GM10266 (cell line): ENCODE data around the gene REXO4.
"Not testable (repeated sequence)": the region's sequence is repeated elsewhere in the genome, so short reads cannot be mapped to it uniquely, and the experiment has no call there.

Experiments used
- DNase-seq: peaks from one replicate; pipeline ENCODE4 v3.0.0; 2012; ENCODE audit errors: extremely low spot score
- TF ChIP-seq, protein P1 (sequence below): IDR thresholded peaks from 2 replicates; pipeline ENCODE4 v1.5.1; 2012; ENCODE audit warnings: mild to moderate bottlenecking, low read depth; ENCODE audit not compliant: control insufficient read depth, insufficient read depth; ENCODE audit errors: missing control alignments

The REXO4 gene

GRCh38 chr9:133377721-133378216 lies 40.0 kb downstream of the REXO4 start:
- TF ChIP-seq, protein P1, sequence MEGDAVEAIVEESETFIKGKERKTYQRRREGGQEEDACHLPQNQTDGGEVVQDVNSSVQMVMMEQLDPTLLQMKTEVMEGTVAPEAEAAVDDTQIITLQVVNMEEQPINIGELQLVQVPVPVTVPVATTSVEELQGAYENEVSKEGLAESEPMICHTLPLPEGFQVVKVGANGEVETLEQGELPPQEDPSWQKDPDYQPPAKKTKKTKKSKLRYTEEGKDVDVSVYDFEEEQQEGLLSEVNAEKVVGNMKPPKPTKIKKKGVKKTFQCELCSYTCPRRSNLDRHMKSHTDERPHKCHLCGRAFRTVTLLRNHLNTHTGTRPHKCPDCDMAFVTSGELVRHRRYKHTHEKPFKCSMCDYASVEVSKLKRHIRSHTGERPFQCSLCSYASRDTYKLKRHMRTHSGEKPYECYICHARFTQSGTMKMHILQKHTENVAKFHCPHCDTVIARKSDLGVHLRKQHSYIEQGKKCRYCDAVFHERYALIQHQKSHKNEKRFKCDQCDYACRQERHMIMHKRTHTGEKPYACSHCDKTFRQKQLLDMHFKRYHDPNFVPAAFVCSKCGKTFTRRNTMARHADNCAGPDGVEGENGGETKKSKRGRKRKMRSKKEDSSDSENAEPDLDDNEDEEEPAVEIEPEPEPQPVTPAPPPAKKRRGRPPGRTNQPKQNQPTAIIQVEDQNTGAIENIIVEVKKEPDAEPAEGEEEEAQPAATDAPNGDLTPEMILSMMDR = no peak
- DNase-seq = no peak

DNA sequence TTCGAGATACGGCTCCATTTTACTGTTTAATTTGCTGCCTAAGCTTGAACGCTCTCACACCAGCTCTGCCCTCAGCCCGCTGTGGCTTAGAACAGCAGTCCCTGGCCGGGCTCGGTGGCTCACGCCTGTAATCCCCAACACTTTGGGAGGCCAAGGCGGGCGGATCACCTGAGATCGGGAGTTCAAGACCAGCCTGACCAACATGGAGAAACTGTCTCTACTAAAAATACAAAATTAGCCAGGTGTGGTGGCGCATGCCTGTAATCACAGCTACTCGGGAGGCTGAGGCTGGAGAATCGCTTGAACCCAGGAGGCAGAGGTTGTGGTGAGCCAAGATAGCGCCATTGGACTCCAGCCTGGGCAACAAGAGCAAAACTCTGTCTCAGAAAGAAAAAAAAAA lies 40.5 kb downstream of the REXO4 start:
- DNase-seq = not testable (repeated sequence)

GRCh38 chr9:133375724-133376654 lies 41.8 kb downstream of the REXO4 start, which contains the start of the genes STKLD1 and SURF4:
STKLD1 (plus strand) TSS chr9:133376366; CDS start chr9:133376474, 108 bp downstream.
SURF4 (minus strand) TSS chr9:133376060; CDS start chr9:133375969, 91 bp downstream.
- DNase-seq = peak; percentile 100
- TF ChIP-seq, protein P1 = no peak

DNA sequence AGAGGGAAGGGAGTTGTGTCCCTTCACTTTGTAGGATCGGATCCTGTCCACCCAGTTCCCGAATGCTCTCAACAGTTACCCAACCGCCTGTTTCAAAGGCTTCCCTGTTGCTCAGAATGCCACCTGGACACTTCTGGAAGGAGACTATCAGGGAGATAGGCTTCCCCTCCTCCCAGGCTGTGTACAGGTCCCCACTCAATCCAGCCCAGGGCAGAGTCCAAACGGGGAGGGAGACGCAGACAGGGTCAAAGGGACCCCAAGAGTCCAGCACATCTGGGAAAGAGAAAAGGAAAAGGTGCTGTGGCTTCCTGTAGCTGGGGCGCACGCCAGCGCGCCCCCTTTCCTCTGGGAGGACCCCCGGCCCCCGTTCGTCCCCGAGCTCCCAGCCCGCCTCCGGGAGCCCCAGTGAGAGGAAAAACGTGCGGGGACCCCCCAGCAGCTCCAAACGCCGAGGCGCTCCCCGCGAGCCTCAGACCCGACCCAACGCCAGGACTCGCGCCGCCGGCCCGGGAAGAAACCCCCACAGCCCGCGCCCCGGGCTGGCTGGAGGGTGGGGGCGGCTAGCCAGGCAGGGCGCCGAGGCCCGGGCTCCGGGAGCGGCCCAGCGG lies 42.6 kb downstream of the REXO4 start:
- TF ChIP-seq, protein P1 = peak; percentile 33
- DNase-seq = peak; percentile 76

DNA sequence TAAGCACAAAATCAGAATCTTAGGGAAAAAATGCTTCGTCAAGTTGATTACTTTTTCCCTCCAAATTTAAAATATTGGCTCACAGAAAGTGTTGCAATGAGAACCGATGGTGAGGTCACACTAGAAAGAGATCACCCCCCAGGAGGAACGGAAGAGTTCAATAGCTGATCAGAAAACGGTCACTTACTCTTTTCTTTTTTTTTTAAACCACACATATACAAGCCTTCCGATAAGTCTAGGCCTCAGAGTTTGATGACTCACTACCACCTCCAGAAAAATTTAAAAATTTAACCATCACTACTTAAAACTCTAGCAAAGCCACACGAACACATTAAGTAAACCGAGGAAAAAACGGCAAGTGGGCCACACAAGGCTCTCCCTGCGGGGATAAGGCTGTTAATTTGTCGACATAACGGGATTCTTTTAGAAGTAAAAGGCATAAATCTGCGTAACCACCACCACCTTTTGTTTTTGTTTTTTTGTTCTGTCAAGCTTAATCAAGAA lies 43.1 kb downstream of the REXO4 start:
- DNase-seq = no peak
- TF ChIP-seq, protein P1 = no peak

- DNase-seq = no peak
- TF ChIP-seq, protein P1 = no peak
These were observed 45.7 kb downstream of the REXO4 start for GRCh38 chr9:133372144-133372543.

- no peak for DNase-seq
- TF ChIP-seq, protein P1 = no peak
These were observed 46.5 kb downstream of the REXO4 start for GRCh38 chr9:133371261-133371711.
